H1 (cell line): ENCODE results near the gene LSM3. TPM values are rescaled to one million over a fixed set of nuclear protein-coding genes. Genes with fewer than 3 reads are reported as not detected.
"Not testable (repeated sequence)": the region's sequence is repeated elsewhere in the genome, so short reads cannot be mapped to it uniquely, and the experiment has no call there.

ENCODE experiments used
- CTCF ChIA-PET: fragments of 300-600 bp; sonication (Branson Sonifier 250); formaldehyde crosslinking; loops from one replicate; lab custom pipeline; 2021; ENCODE audit not compliant: partially characterized antibody; lab: Charles Lee
- POLR2A ChIA-PET: fragments of 300-600 bp; sonication (Branson Sonifier 250); formaldehyde crosslinking; loops from one replicate; lab custom pipeline; 2021; ENCODE audit warnings: inconsistent platforms; ENCODE audit not compliant: partially characterized antibody; lab: Charles Lee
- DNase-seq, 2 experiments: peaks; one replicate each; pipeline versions ENCODE4 v3.0.0 to v3.0.0-alpha.2; 2010 to 2022; ENCODE audit warnings: low spot score in 2 of 2, low read depth in 1 of 2, mixed read lengths in 1 of 2
- FAIRE-seq: peaks from 2 replicates; lab custom pipeline; 2011; peaks lifted over from hg19 to GRCh38; lab: Jason Lieb, UNC
- H2AFZ ChIP-seq: 2 replicates; pipeline ENCODE4 v1.8.1; 2012; ENCODE audit warnings: low read length, inconsistent platforms
- H2AK5ac ChIP-seq: 2 replicates; pipeline ENCODE4 v1.6.1; 2013; ENCODE audit warnings: low read depth, low read length
- H2BK120ac ChIP-seq: replicated peaks from 2 replicates; pipeline ENCODE3; 2013; ENCODE audit warnings: low read depth, low read length, inconsistent platforms
- H2BK12ac ChIP-seq: 2 replicates; pipeline ENCODE4 v1.6.1; 2013; ENCODE audit warnings: low read depth, low read length
- H2BK15ac ChIP-seq: 2 replicates; pipeline ENCODE4 v1.6.1; 2013; ENCODE audit warnings: low read length
- H2BK20ac ChIP-seq: 2 replicates; pipeline ENCODE4 v1.6.1; 2013; ENCODE audit warnings: low read length
- H2BK5ac ChIP-seq: 2 replicates; pipeline ENCODE4 v1.6.1; 2013; ENCODE audit warnings: low read depth, low read length
- H3K14ac ChIP-seq: 2 replicates; pipeline ENCODE4 v1.6.1; 2013; ENCODE audit warnings: inconsistent platforms; ENCODE audit not compliant: insufficient read length
- H3K18ac ChIP-seq: 2 replicates; pipeline ENCODE4 v1.6.1; 2013; ENCODE audit warnings: low read length; ENCODE audit errors: extremely low read depth
- H3K23ac ChIP-seq: 2 replicates; pipeline ENCODE4 v1.6.1; 2013; ENCODE audit warnings: inconsistent platforms; ENCODE audit not compliant: insufficient read length
- H3K23me2 ChIP-seq: 2 replicates; pipeline ENCODE4 v1.6.1; 2013; ENCODE audit warnings: low read depth, low read length
- H3K27ac ChIP-seq: 2 replicates; pipeline ENCODE4 v1.6.1; 2011; ENCODE audit warnings: low read depth, low read length, inconsistent platforms
- H3K27me3 ChIP-seq, 4 experiments: replicated peaks in 1 of 4; 1 replicate in 1 of 4; 2 replicates in 3 of 4; pipeline versions ENCODE4 v1.6.1 to v1.8.1; 2011 to 2013; ENCODE audit warnings: low read length in 3 of 4, mild to moderate bottlenecking in 3 of 4, inconsistent platforms in 2 of 4, mixed read lengths in 2 of 4, moderate library complexity in 1 of 4; ENCODE audit not compliant: control insufficient read depth in 3 of 4, insufficient read depth in 3 of 4; ENCODE audit errors: extremely low read depth in 1 of 4
- H3K36me3 ChIP-seq, 4 experiments: 2 replicates each; pipeline versions ENCODE4 v1.6.1 to v1.8.1; 2011 to 2013; ENCODE audit warnings: mild to moderate bottlenecking in 4 of 4, low read length in 3 of 4, moderate library complexity in 2 of 4, control low read depth in 1 of 4, inconsistent platforms in 1 of 4; ENCODE audit not compliant: insufficient read depth in 4 of 4, control insufficient read depth in 2 of 4
- H3K4ac ChIP-seq: replicated peaks from 2 replicates; pipeline ENCODE3; 2013; ENCODE audit warnings: low read length, low read depth, mixed read lengths, inconsistent platforms; ENCODE audit not compliant: insufficient read length
- H3K4me1 ChIP-seq, 4 experiments: replicated peaks in 1 of 4; 1 replicate in 1 of 4; 2 replicates in 3 of 4; pipeline versions ENCODE4 v1.6.1 to v1.8.1; 2011 to 2013; ENCODE audit warnings: low read length in 3 of 4, inconsistent platforms in 2 of 4, mixed read lengths in 1 of 4; ENCODE audit not compliant: insufficient read depth in 4 of 4, control insufficient read depth in 3 of 4
- H3K4me2 ChIP-seq, 2 experiments: 2 replicates each; pipeline versions ENCODE4 v1.6.1 to v1.8.1; 2011 to 2013; ENCODE audit warnings: low read depth in 2 of 2, low read length in 2 of 2, control low read depth in 1 of 2, inconsistent platforms in 1 of 2, mild to moderate bottlenecking in 1 of 2; ENCODE audit not compliant: insufficient read depth in 1 of 2
- H3K4me3 ChIP-seq, 4 experiments: fragments of 200-600, 300-600 bp in 1 of 4; sonication (generic), shearing (Covaris generic), sonication (Bioruptor Twin) in 1 of 4; 2 replicates each; pipeline versions ENCODE4 v1.5.1 to v1.8.1; 2011 to 2016; ENCODE audit warnings: low read length in 4 of 4, low read depth in 3 of 4, control low read depth in 2 of 4, inconsistent platforms in 2 of 4, mild to moderate bottlenecking in 2 of 4, mixed read lengths in 1 of 4, moderate library complexity in 1 of 4; ENCODE audit not compliant: insufficient read depth in 2 of 4; ENCODE audit errors: extremely low read depth in 1 of 4
- H3K56ac ChIP-seq: replicated peaks from 2 replicates; pipeline ENCODE3; 2013; ENCODE audit warnings: low read depth, mild to moderate bottlenecking, mixed read lengths, low read length, inconsistent platforms; ENCODE audit not compliant: insufficient read length
- H3K79me1 ChIP-seq: 2 replicates; pipeline ENCODE4 v1.6.1; 2013; ENCODE audit warnings: low read depth, low read length, control low read depth
- H3K79me2 ChIP-seq, 2 experiments: 2 replicates each; pipeline versions ENCODE4 v1.6.1 to v1.8.1; 2012 to 2013; ENCODE audit warnings: low read length in 2 of 2, mild to moderate bottlenecking in 2 of 2, inconsistent platforms in 1 of 2; ENCODE audit not compliant: insufficient read depth in 2 of 2, control insufficient read depth in 1 of 2
- H3K9ac ChIP-seq, 4 experiments: replicated peaks in 1 of 4; 1 replicate in 1 of 4; 2 replicates in 3 of 4; pipeline versions ENCODE4 v1.6.1 to v1.8.1; 2011 to 2013; ENCODE audit warnings: low read depth in 3 of 4, low read length in 3 of 4, control low read depth in 2 of 4, mild to moderate bottlenecking in 2 of 4, moderate library complexity in 2 of 4, inconsistent platforms in 1 of 4; ENCODE audit errors: extremely low read depth in 1 of 4
- H3K9me3 ChIP-seq, 2 experiments: 2 replicates each; pipeline versions ENCODE4 v1.6.1 to v1.8.1; 2012 to 2013; ENCODE audit warnings: mild to moderate bottlenecking in 2 of 2, moderate library complexity in 2 of 2, control low read depth in 1 of 2, inconsistent platforms in 1 of 2, low read depth in 1 of 2, low read length in 1 of 2, mixed read lengths in 1 of 2; ENCODE audit not compliant: insufficient read depth in 2 of 2
- H4K20me1 ChIP-seq, 2 experiments: replicated peaks in 1 of 2; 2 replicates each; pipeline versions ENCODE3 to v1.8.1; 2011 to 2013; ENCODE audit warnings: inconsistent platforms in 2 of 2, low read length in 2 of 2, mild to moderate bottlenecking in 1 of 2; ENCODE audit not compliant: insufficient read depth in 2 of 2, control insufficient read depth in 1 of 2
- H4K5ac ChIP-seq: 2 replicates; pipeline ENCODE4 v1.6.1; 2013; ENCODE audit warnings: low read length, low read depth, mixed read lengths, inconsistent platforms; ENCODE audit not compliant: insufficient read length
- H4K8ac ChIP-seq: 2 replicates; pipeline ENCODE4 v1.8.0; 2013; ENCODE audit warnings: mild to moderate bottlenecking, moderate library complexity, low read length, inconsistent platforms; ENCODE audit not compliant: insufficient read depth; ENCODE audit errors: extremely low read depth
- H4K91ac ChIP-seq: replicated peaks from 2 replicates; pipeline ENCODE3; 2013; ENCODE audit warnings: low read length, mixed read lengths, inconsistent platforms; ENCODE audit not compliant: insufficient read length
- WGBS, 2 experiments: shearing (Covaris generic) in 1 of 2; methylation state at CpG; one replicate each; pipeline versions ENCODE4 v1.1.6 to v1.1.7; 2013 to 2015; ENCODE audit warnings: low lambda C conversion rate in 2 of 2, mixed read lengths in 2 of 2, inconsistent platforms in 1 of 2, low coverage in 1 of 2, missing lambda C conversion rate in 1 of 2; ENCODE audit not compliant: insufficient replicate concordance in 2 of 2, insufficient coverage in 1 of 2, insufficient read length in 1 of 2; ENCODE audit errors: extremely low coverage in 1 of 2, missing lambda C conversion rate in 1 of 2; 5-methylcytosine and 5-hydroxymethylcytosine counted together
- polyA plus RNA-seq, 7 experiments: library from polyadenylated mRNA; depleted of rRNA in 3 of 7; stranded (reverse) in 5 of 7; unstranded in 2 of 7; fragments of >200 nt in 5 of 7; fragments of 200-250 nt in 2 of 7; gene quantifications; 1 replicate in 5 of 7; 2 replicates in 1 of 7; 4 replicates in 1 of 7; pipeline versions ENCODE4 v1.2.1 to v1.2.3, GENCODE V29; 2011 to 2013; ENCODE audit warnings: missing spikeins in 2 of 7, mixed read lengths in 2 of 7
- total RNA-seq: library from RNA; stranded (reverse); fragmentation: NEBNext Ultra II Directional; extraction: Animal tissue kit (Norgen Biotek cat#: 25700); gene quantifications from 2 replicates; pipeline ENCODE4 v1.2.1, GENCODE V29; 2021

LSM3 gene
- total and polyA plus RNA-seq, 2 of the 8 experiments (the other 6 are each of a cell fraction or from before 2014, with no cell fraction given) = 7.1 to 25.4 TPM

- POLR2A ChIA-PET = not testable (repeated sequence)
These were observed 47.7 kb downstream of the LSM3 start for GRCh38 chr3:14226351-14226750.

More at GRCh38 chr3:14226351-14226750, 47.7 kb downstream of the LSM3 start:
- not testable (repeated sequence) for H2AFZ ChIP-seq, H4K20me1 ChIP-seq, H3K27me3 ChIP-seq, H3K79me2 ChIP-seq, H3K36me3 ChIP-seq, H2BK5ac ChIP-seq, H3K79me1 ChIP-seq, H3K56ac ChIP-seq, H3K27ac ChIP-seq, H3K9me3 ChIP-seq, H3K4ac ChIP-seq, H2BK15ac ChIP-seq, DNase-seq, H3K23me2 ChIP-seq, H3K18ac ChIP-seq, H3K23ac ChIP-seq, H4K5ac ChIP-seq, H3K4me1 ChIP-seq, H3K4me2 ChIP-seq, H2AK5ac ChIP-seq, H3K14ac ChIP-seq, FAIRE-seq, H4K91ac ChIP-seq, H2BK20ac ChIP-seq, H3K4me3 ChIP-seq, H2BK120ac ChIP-seq, H2BK12ac ChIP-seq, H4K8ac ChIP-seq
- CTCF ChIA-PET = interaction anchor here (1.5 kb wide), 2 partner anchors 10 to 26 kb away, joined by 4 to 5 read pairs; no protein-coding TSS in a partner anchor
- 83% methylated on average over 3 of the region's 3 CpGs; no CpG with 5 or more reads in 1 of the 2 experiments for WGBS, 2 experiments
- H3K9ac ChIP-seq = 0 out of 7 replicates have a peak overlapping the region, but pooled peaks of 1 of the 4 experiments have one; percentile 10
